Left ventricle myocardium superior (tissue), 1 donor: Measurements from ENCODE around the gene SDC3. TPM values are rescaled to one million over a fixed set of nuclear protein-coding genes. Genes with fewer than 3 reads are reported as not detected.

ENCODE experiments used
- ATAC-seq: fragments of 200-7000 bp; cut with Tn5 transposase; one replicate; pipeline ENCODE4 v1.9.1; 2020; ENCODE audit warnings: mild to moderate bottlenecking, moderate library complexity
- DNase-seq: peaks from one replicate; pipeline ENCODE4 v3.0.0-alpha.2; 2020
- intact Hi-C: fragments of 100-400 bp; cut with micrococcal nuclease; formaldehyde crosslinking; loops from one replicate; pipeline ENCODE4 v1.11.0; 2022
- total RNA-seq: library from RNA; stranded (reverse); fragmentation: NEBNext Ultra II Directional; extraction: Animal tissue kit (Norgen Biotek cat#: 25700); gene quantifications from one replicate; pipeline ENCODE4 v1.2.1, GENCODE V29; 2021
- donor health status: DM: no; HTN: yes; CAD: no; lungs with severe emphysema.

SDC3 gene
- total RNA-seq, 1 donor from 2014 or later = 19.6 TPM

DNA sequence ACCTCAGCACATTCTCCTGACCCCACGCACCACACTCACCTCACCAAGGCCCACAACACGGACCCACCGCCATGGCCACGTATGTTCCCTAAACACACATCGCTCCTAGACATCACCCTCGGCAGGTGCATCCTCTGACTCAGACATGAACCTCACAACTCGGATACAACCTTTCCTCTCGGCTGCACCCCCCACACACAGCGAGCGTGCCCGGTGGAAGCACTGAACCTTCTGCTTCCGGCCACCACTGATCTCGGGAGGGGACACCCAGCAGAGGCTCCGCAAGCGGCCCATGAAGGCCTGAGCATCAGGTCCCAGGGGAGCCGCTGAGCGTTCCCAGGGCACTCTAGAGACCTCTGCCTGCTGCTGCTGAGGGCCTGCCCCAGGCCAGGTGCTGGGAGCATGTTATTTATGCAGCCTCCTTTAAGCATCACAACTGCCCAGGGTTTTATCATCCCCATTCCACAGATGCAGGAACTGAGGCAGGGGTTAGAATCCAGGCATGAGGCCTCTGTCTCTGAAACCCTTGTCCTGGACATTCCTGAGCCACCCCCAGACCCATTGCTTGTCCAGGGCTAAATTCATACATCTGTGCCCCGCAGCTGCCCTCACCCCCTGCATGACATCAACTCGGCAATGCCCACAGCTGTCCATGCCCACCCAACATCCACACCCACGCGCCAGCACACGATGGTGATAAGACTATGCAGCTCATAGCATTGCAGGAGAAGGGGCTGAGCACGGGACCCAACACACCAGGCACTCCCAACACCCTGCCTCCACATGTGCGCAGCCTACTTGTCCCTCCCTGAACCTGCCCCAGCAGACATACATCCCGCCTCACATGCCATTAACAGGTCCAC lies 27.0 kb downstream of the SDC3 start:
- DNase-seq (no peak), ATAC-seq (no peak)
- intact Hi-C loops = no loop called here

DNA sequence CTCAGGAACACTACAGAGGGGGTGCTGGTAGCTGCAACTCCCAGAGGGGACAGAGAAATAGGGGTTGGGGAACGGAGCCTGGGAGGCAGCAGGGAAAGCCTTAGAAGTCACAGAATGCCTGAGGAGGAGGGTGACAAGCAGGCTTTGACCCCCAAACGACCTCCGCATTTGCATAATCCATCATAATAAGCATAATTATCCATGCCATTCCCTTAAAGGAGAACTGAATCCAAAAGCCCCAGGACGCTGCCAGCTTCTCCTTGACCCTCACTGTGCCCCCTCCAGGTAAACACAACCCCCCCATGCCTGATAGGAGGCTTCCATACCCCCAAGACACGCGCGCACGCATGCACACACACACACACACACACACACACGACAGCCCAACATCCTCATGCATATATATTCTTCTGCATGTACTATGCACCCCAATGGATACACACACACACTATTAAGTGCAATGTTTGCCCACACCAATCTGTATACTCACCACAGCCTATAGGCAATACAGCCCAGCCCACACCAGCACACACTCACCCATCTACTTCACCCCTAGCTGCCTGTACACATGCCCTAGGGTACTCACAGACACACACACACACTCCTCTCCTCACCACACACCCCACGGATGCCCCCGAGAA lies 27.8 kb downstream of the SDC3 start:
- intact Hi-C loops = no loop called here
- ATAC-seq (no peak), DNase-seq (no peak)

DNA sequence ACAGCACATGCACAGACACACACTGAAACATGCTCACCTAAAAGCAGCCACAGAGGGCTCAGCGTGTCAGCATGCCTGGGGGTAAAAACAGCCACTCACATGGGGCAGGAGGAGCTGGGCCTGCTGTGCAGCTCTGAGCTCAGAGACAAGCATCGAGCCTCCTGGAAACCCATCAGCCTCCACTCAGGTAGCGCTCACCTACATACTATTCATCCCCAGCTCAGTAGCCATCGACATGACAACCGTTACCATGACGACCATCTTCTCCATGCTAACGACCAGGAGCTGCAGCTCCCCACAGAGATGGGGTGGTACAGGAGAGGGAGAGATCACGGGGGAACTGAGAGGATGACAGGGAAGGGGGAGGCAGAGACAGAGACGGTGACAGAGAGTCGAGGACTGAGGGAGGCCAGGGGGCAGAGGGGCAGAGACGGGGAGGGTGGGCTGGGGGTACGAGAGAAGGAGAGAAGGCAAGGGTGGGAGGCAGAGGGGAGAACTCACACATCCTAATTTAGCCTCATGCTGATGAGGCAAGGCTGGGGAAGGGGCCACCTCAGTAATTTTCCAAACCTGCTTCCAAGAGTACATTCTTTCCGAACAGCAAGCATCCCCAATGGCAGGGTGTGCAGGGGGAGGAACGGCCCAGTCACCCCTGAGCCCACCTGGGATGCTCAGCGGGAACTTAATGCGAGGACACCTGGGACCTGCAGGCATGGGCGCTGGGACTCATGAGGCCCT lies 28.4 kb downstream of the SDC3 start:
- intact Hi-C loops = no loop called here
- no peak for DNase-seq

DNA sequence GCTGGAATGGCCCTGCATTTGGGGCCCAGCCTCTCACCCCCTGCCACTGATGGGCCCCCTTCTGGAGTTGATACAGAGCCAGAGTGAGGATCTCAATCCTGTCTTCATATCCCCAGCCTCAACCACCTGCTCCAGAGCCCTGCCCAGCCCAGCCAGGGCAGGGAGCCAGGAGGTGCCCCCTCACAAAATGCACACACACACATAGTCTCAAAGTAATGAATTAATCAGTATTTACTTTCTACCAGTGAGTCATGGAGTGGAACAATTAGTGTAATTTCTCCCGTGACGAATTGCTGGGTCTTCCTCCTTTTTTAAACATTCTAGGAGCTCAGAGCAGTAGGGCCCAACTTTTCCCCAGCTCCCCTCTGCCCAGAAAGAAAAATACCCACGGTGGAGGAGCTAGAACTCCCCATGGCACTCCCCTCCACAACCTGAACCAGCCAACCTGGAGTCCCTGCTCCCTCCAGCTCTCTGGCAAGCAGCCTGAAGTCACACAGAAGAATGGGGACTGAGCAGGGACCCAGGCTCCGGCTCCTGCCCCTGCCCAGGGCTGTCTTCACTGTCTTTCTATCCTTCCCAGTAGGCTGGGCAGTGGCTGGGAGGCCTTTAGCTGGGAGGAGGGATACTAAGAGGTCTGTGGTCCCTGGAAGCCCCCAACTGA lies 29.3 kb downstream of the SDC3 start:
- DNase-seq = no peak
- intact Hi-C loops = no loop called here
- ATAC-seq = no peak

More for the DNA sequence above, 28.4 kb downstream of the SDC3 start:
- ATAC-seq = no peak

DNA sequence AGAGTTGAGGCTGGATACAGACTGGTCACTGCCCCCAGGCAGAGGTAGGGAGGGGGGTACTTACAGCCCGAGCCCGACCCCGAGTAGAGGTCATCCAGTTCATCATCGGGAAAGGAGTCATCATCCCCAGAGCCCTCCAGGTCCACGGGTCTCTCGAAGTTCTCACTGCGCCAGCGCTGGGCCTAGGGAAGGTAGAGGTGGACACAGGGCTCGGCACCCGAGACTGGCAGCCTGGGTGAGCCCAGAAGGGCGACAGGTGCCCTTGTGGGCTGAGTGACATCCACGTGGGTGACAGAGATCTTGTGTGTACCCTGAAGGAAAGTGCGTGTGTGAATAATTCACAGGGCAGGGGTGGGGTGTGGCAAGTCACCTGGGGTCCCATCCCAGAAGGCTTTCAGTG lies 30.0 kb downstream of the SDC3 start:
- intact Hi-C loops = no loop called here
- ATAC-seq (no peak), DNase-seq (no peak)

DNA sequence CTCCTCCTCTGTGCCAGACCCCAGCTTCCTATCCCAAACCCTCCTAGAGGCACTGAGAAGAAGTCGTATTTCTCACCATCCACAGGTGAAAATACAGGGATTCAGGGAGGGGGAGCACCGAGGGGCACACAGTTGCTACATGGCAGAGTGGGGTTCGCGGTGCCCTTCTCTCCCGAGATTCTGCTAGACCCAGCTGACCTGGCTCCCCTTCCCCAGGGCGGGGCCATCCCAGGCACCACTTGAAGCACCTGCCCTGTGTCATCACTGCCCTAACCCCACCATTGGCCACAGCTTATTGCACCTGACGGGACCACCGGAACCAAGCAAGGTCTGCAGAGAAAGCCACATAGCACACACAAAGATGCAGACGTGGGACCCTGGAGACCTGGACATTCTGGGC lies 30.5 kb downstream of the SDC3 start:
- DNase-seq (no peak), ATAC-seq (no peak)
- intact Hi-C loops = no loop called here

DNA sequence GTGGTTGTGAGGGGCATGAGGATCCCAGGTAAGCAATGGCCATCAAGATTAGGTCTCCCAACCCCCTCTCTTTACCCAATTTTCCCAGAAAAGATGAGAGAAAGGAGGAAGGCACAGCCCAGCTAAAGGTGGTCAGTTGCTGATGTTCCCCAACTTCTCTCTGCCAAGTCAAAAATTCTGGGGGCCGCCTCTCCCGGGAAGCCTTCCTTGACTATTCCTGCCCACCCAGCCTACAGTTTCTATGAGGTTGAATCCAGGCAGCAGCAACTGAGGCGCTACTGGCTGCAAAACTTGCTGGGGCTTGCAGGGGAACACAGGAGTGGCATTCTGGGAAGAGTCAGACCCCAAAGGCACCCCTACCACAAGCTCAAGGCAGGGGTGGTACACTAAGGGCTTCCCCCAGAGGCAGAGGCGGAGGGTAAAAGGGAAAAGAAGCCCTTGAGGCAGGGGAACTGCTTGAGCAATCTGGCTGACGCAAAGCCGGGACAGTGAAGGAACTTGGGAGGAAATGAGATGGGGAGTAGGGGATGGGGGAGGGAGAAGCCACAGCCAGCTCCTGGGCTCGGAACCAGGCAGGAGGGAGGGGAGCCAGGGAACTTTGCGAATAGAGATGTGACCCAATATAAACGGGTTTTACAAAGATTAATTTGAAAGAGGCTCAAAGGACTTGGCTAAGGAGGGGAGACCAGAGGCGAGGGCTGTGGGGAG lies 31.2 kb downstream of the SDC3 start:
- intact Hi-C loops = no loop called here
- ATAC-seq = peak; percentile 89
- DNase-seq = peak; percentile 84

DNA sequence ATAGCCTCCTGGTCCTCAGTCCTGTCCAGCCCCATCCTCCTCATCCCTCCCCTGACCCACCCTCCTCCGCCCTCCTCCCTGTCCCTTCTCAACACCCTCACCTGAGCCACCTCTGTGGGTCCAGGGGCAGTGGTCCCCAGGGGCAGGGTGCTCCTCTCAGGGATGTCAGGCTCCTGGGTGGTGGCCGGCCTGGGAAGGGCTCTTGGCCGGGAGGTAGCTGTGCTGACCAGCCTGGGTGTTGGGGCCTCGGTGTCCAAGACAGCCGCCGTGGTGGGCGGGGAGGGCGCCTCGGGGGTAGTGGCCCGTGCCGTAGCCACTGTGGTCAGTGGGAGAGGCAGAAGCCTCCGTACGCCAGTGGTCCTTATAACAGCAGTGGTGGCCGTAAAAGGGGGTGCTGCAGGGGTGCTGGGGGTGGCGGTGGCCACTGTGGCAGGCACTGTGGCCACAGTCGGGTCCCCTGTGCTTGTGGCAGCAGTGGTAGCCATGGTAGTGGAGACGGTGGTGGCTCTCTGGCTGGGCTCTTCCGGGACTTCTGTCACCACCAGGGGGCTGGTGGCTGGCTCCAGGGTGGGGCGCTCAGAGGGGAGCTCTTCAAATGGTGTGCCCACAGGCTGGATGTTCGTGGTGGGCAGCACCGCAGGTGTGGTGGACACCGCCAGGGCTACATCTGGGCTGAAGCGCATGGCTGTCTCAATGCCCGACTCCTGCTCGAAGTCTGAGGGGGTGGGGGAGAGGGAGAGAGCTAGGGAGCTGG lies 31.9 kb downstream of the SDC3 start:
- DNase-seq (no peak), ATAC-seq (no peak)
- intact Hi-C loops = no loop called here

DNA sequence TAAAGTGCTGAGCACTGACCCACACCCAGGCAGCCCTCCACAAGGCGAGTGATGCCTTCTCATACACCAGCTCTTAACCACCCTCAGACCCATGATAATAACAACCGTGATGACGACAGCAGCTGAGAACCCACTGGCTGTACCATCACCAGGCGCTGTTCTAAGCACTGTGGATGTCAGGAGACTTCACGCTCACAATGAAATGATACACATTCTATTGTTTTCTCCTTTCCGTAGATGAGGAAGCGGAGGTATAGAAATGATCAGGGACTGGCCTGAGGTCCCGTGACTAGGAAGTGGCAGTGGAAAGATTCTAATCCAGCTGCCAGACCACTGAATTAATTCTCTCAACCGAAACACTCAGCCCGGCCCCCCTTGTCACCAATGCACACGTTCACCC lies 32.6 kb downstream of the SDC3 start:
- intact Hi-C loops = no loop called here
- ATAC-seq = no peak
- no peak for DNase-seq

DNA sequence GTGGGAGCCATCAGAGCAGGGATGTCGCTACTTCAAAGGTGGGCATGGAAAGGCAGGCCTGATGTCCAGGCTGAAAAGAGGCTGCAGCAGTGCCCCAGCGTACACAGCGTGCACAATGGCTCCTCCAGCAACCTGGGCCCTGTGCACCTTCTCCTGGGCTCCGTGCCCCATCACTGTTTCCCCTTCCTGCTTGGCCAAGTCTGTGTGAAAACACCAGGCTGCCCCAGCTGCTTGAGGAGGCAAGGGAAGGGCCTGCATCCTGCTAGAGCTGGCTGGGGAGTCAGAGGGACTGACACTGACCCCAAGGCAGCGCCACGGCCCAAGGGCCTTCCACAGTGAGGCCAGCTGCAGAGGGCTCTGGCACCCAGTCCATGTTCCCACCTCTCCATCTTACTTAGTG lies 33.4 kb downstream of the SDC3 start:
- ATAC-seq = no peak
- intact Hi-C loops = no loop called here
- DNase-seq = no peak

DNA sequence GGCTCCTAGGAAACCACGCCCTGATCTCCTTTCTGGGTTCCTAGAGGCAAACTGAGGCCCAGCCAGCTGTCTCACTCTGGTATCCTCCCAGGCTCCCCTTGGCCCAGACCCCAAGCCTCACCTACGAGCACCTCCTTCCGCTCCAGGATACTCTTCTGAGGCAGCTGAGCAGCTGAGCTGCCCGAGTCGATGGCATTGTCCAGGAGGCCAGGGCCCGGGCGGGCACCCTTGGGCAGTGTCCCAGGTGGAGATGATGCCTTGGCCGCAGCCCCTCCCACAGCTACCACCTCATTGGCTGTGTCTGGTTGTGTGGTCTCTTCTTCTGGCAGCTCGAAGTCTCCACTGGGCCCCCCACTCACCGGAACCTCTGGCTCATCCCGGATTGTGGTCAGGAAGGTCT lies 34.4 kb downstream of the SDC3 start:
- ATAC-seq (no peak), DNase-seq (no peak)
- intact Hi-C loops = no loop called here

DNA sequence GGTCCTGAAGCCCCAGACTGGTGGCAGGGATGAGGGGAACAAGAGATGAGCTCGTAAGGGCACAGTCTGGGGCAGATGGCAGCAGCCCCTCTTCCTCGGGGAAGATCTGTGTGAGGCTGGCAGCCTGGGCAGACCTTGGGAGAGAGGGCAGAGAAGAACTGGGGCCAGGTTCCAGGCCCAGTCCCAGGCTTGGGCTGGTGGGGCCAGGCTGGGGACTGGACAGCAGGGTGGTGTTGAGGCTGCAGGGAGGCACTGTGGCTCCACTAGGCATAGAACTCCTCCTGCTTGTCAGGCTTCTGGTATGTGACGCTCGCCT lies 35.7 kb downstream of the SDC3 start:
- DNase-seq (no peak), ATAC-seq (no peak)
- intact Hi-C loops = no loop called here

DNA sequence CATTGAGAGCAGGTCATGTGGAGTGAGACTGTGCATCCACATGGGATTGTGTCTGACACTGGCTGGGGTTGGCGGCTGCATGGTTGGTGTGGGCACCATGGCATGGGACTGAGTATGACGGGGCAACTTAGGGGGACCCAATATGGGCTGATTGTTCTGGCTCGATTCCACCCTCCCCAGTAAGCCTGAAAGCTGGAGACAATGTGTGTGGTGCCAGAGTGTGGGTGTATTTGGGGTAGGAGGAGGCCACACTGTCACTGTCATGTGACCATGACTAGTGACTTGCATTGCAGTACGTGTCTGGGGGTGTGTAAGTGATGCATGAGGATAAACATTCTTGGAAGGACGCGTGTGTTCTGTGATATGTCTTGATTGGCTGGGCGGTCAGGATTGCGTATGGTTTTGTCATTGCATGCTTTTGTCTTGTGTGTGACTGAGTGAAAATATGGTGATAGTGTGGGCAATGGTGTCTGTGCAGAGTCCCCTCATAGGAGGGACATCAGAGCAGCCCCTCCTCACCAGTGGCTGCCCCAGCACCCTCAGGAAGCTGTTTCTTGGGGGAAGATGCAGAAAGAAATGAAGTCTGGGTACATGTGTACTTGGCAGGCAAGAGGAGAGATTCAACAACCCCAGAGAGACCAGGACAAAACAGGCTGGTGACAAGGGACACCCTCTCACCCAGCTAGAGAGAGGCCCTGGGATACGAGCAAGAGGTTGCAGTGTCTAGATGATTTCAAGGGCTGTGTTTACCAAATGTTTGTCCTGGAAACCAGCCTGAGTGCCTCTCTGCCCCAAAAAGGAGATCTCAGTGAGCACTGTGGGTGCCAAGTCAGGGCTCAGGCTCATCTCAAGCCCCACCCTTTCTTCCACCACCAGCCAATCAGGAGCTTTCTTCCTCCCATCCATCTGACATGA lies 36.3 kb downstream of the SDC3 start:
- intact Hi-C loops = no loop called here
- DNase-seq = no peak

DNA sequence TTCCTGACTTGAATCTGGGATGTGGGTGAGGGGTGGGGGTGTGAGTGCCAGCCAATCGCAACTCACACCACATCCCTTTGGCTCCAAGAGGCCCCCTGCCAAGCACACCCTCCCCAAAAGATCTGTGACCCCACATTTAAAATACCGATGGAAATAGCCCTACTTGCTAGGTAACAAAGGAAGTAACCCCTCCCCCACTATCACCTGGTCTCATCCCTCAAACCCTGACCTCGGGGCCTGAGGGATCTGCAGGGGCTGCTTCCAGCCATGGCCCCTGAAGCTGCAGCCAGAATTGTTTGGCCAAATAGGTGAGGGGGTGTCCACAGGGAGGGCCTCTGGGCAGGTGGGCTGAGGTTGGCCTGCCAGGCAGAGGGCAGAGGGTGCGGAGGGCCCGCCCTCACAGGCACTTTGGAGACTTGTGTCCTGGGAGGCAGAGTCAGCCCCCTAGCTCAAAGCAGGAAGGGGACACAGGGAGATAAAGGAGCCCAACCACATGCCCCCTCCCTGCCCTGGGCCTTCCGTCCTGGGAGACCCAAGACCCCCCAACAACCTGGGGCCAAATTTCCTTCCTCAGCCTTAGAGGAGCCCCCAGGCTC lies 37.2 kb downstream of the SDC3 start:
- ATAC-seq (no peak), DNase-seq (no peak)
- intact Hi-C loops = no loop called here

More for the DNA sequence above, 36.3 kb downstream of the SDC3 start:
- ATAC-seq = no peak

DNA sequence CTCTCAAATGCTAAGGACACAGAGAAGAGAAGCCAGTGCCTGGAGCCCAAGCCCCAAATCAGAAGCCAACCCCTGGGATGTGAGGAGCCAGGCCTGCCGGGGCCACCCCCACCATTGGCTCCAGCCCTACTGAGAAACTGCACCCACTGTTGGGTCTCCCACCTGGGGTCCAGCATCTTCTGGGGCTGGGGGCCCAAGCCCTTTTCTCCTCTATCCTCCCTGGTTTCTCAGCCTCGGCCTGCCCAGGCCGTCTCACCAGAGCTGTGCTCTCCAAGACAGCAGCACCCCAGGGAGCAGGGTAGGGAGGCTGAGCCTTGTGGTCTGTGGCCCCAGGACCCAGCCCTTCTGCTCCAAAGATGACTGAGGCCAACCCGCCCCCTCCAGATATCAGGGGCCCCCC lies 37.9 kb downstream of the SDC3 start:
- ATAC-seq (no peak), DNase-seq (no peak)
- intact Hi-C loops = no loop called here

DNA sequence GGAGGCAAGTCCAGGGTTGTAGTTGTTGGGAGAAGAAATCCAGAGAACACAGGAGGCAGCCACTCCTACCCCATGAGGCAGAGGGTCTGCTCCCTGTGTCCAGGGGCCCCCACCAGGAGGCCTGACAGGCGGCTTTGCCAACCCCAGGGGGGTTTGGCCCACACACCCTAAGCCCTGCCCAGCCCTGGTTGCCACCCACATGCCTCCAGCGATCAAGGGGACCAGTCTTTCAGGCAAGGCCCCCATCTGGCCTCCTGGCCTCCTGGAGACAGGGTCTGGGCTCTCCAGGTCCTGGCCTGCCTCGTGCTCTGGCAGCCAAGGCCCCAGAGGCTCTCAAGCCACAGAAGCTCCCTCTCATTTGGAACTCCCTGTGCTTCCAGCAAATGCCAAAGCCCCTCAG lies 38.5 kb downstream of the SDC3 start:
- no peak for ATAC-seq
- no peak for DNase-seq
- intact Hi-C loops = no loop called here

DNA sequence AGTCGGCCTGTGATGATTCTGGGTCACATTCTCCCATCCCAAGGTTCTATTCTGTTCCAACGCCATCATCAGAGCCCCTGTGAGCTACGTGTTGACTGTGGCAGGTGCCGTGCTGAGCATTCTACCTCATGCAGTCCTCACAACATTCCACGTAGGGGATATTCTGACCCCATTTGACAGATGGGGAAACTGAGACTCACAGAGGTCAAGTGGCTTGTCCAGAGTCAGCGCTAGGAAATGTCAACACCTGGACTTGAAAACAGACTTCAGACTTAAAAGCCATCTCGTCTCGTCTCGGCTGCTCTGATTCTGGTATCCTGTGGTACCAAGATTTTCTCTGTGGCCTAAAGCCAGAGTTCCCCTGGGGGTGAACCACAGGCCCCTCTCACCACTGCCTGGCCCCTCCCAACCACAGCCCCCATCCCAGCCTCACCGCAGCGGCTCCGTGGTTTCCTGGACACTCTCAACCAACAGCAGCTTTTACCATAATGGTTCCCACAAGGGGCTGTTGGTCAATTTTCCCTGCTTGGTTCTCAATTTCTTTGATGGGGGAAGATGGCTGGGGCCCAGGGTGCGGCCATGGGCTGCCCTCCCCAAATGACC lies 39.6 kb downstream of the SDC3 start:
- intact Hi-C loops = no loop called here
- DNase-seq (no peak), ATAC-seq (no peak)
